HUDEP-2 (cell line): ENCODE measurements around the gene STK35.
"Not testable (repeated sequence)": the region's sequence is repeated elsewhere in the genome, so short reads cannot be mapped to it uniquely, and the experiment has no call there.

Experiments used
- DNase-seq, 76 experiments: peaks; one replicate each; lab custom pipeline; 2025; ENCODE audit not compliant: unreplicated experiment in 76 of 76; lab: John Stamatoyannopoulos, UW

Gene STK35

GRCh38 chr20:2178318-2179232 lies 76.9 kb downstream of the STK35 start:
- no peak for DNase-seq

- DNase-seq = no peak
These were observed 77.6 kb downstream of the STK35 start for GRCh38 chr20:2179233-2179580.

GRCh38 chr20:2179949-2180348 lies 78.3 kb downstream of the STK35 start:
- DNase-seq = no peak

- DNase-seq = no peak
These were observed 81.8 kb downstream of the STK35 start for GRCh38 chr20:2183381-2183780.

GRCh38 chr20:2184933-2185332 lies 83.3 kb downstream of the STK35 start:
- DNase-seq = not testable (repeated sequence)

- DNase-seq = no peak
These were observed 94.0 kb downstream of the STK35 start for GRCh38 chr20:2195614-2196013.

GRCh38 chr20:2197166-2197565 lies 95.5 kb downstream of the STK35 start:
- DNase-seq = no peak
